Mesendoderm (in vitro differentiated cells): ENCODE measurements around the gene ARHGAP22.
A peak's percentile ranks its signal among the peaks of the same experiment; 100 is the strongest.

Experiments used
- DNase-seq: peaks from one replicate; pipeline ENCODE4 v3.0.0; 2013
- H2AK5ac ChIP-seq: 2 replicates; pipeline ENCODE4 v1.6.1; 2013; ENCODE audit warnings: low read length, inconsistent platforms
- H2BK120ac ChIP-seq: 2 replicates; pipeline ENCODE4 v1.6.1; 2013; ENCODE audit warnings: low read depth, mild to moderate bottlenecking, low read length, moderate library complexity, mixed read lengths
- H2BK15ac ChIP-seq: replicated peaks from 2 replicates; pipeline ENCODE4 v1.6.1; 2013; ENCODE audit warnings: low read depth, mild to moderate bottlenecking, moderate library complexity
- H2BK5ac ChIP-seq: 2 replicates; pipeline ENCODE4 v1.6.1; 2013; ENCODE audit warnings: low read length, inconsistent platforms
- H3K18ac ChIP-seq: 2 replicates; pipeline ENCODE4 v1.6.1; 2013; ENCODE audit warnings: mild to moderate bottlenecking, low read length, mixed read lengths
- H3K23ac ChIP-seq: one replicate; pipeline ENCODE4 v1.6.1; 2013; ENCODE audit warnings: low read length
- H3K27ac ChIP-seq: 2 replicates; pipeline ENCODE4 v1.5.1; 2013; ENCODE audit warnings: low read depth, mild to moderate bottlenecking, inconsistent platforms, low read length, moderate library complexity
- H3K27me3 ChIP-seq: 2 replicates; pipeline ENCODE4 v1.6.1; 2013; ENCODE audit warnings: low read length, control low read depth, mild to moderate bottlenecking, inconsistent platforms; ENCODE audit not compliant: insufficient read depth, poor library complexity
- H3K36me3 ChIP-seq: 2 replicates; pipeline ENCODE4 v1.6.1; 2013; ENCODE audit warnings: low read length, inconsistent platforms; ENCODE audit not compliant: control insufficient read depth, insufficient read depth
- H3K4ac ChIP-seq: one replicate; pipeline ENCODE4 v1.6.1; 2013; ENCODE audit warnings: low read depth, mild to moderate bottlenecking, low read length, moderate library complexity
- H3K4me1 ChIP-seq: 2 replicates; pipeline ENCODE4 v1.6.1; 2013; ENCODE audit warnings: low read depth, low read length, inconsistent platforms; ENCODE audit not compliant: control insufficient read depth
- H3K4me2 ChIP-seq: 2 replicates; pipeline ENCODE4 v1.6.1; 2013; ENCODE audit warnings: low read length
- H3K4me3 ChIP-seq: 2 replicates; pipeline ENCODE4 v1.5.1; 2013; ENCODE audit warnings: mild to moderate bottlenecking, low read length
- H3K56ac ChIP-seq: one replicate; pipeline ENCODE4 v1.6.1; 2013; ENCODE audit warnings: low read length
- H3K79me1 ChIP-seq: 2 replicates; pipeline ENCODE4 v1.6.1; 2013; ENCODE audit warnings: low read length, inconsistent platforms
- H3K79me2 ChIP-seq: 2 replicates; pipeline ENCODE4 v1.6.1; 2013; ENCODE audit warnings: mild to moderate bottlenecking, low read length; ENCODE audit not compliant: control insufficient read depth, insufficient read depth
- H3K9ac ChIP-seq: 2 replicates; pipeline ENCODE4 v1.6.1; 2013; ENCODE audit warnings: low read length, inconsistent platforms
- H4K5ac ChIP-seq: one replicate; pipeline ENCODE4 v1.6.1; 2013; ENCODE audit warnings: low read length
- H4K8ac ChIP-seq: one replicate; pipeline ENCODE4 v1.6.1; 2013; ENCODE audit warnings: low read depth, mild to moderate bottlenecking, control low read depth, low read length, moderate library complexity
- WGBS: extraction: QIAGEN DNeasy Blood & Tissue Kit; methylation state at CpG from one replicate; pipeline ENCODE4 v1.1.7; 2013; ENCODE audit warnings: low lambda C conversion rate, missing lambda C conversion rate; ENCODE audit not compliant: insufficient coverage; ENCODE audit errors: extremely low coverage; 5-methylcytosine and 5-hydroxymethylcytosine counted together

The ARHGAP22 gene

GRCh38 chr10:48496831-48497779, 107.8 kb downstream of the ARHGAP22 start:
- Histone ChIP-seq H3K4me3 (no peak overlapping the region), H2BK120ac (no peak overlapping the region), H4K5ac (no peak overlapping the region), H3K56ac (no peak overlapping the region), H3K36me3 (no peaks in the 10 kb centered on the region), H3K4ac (no peak overlapping the region), H3K79me1 (no peaks in the 10 kb centered on the region), H2BK15ac (no peak overlapping the region), H3K4me2 (no peak overlapping the region), H3K23ac (no peak overlapping the region), H3K79me2 (no peaks in the 10 kb centered on the region), H3K9ac (no peak overlapping the region), H3K27me3 (no peaks in the 10 kb centered on the region), H4K8ac (no peak overlapping the region), H2AK5ac (no peak overlapping the region), H3K4me1 (no peaks in the 10 kb centered on the region), H3K18ac (no peak overlapping the region), H2BK5ac (no peak overlapping the region), H3K27ac (no peak overlapping the region)
- WGBS: no CpG with 5 or more reads among the region's 12 CpGs
- no peak for DNase-seq

GRCh38 chr10:48496105-48496830, 108.6 kb downstream of the ARHGAP22 start:
- Histone ChIP-seq H3K79me1 (no peaks in the 10 kb centered on the region), H2AK5ac (no peak overlapping the region), H4K5ac (no peak overlapping the region), H3K56ac (no peak overlapping the region), H3K9ac (no peak overlapping the region), H3K23ac (no peak overlapping the region), H3K36me3 (no peaks in the 10 kb centered on the region), H3K18ac (no peak overlapping the region), H2BK120ac (no peak overlapping the region), H3K27ac (no peak overlapping the region), H2BK15ac (no peak overlapping the region), H3K4ac (no peak overlapping the region), H3K4me2 (no peak overlapping the region), H3K27me3 (no peaks in the 10 kb centered on the region), H3K4me1 (no peaks in the 10 kb centered on the region), H3K79me2 (no peaks in the 10 kb centered on the region), H2BK5ac (no peak overlapping the region), H3K4me3 (no peak overlapping the region), H4K8ac (no peak overlapping the region)
- DNase-seq: no peak
- no CpG with 5 or more reads among the region's 10 CpGs for WGBS

GRCh38 chr10:48495282-48496045, 109.4 kb downstream of the ARHGAP22 start:
- no peak for DNase-seq
- no peak overlapping the region for H3K18ac ChIP-seq
- no peak overlapping the region for H4K5ac ChIP-seq
- no peaks in the 10 kb centered on the region for H3K79me1 ChIP-seq
- H3K56ac ChIP-seq: no peak overlapping the region
- WGBS: no CpG with 5 or more reads among the region's 11 CpGs
- H3K23ac ChIP-seq: no peak overlapping the region
- no peak overlapping the region for H3K4me3 ChIP-seq
- H2BK120ac ChIP-seq: no peak overlapping the region
- H3K9ac ChIP-seq: no peak overlapping the region
- no peak overlapping the region for H2BK5ac ChIP-seq
- H3K4ac ChIP-seq: no peak overlapping the region
- H4K8ac ChIP-seq: no peak overlapping the region
- no peak overlapping the region for H2BK15ac ChIP-seq
- no peaks in the 10 kb centered on the region for H3K36me3 ChIP-seq
- H3K27ac ChIP-seq: no peak overlapping the region
- H2AK5ac ChIP-seq: no peak overlapping the region
- H3K4me1 ChIP-seq: no peaks in the 10 kb centered on the region
- no peaks in the 10 kb centered on the region for H3K79me2 ChIP-seq
- no peak overlapping the region for H3K4me2 ChIP-seq
- H3K27me3 ChIP-seq: no peaks in the 10 kb centered on the region

- H3K4ac ChIP-seq: no peak overlapping the region
- H2BK5ac ChIP-seq: no peak overlapping the region
- no peaks in the 10 kb centered on the region for H3K36me3 ChIP-seq
- no peak overlapping the region for H3K56ac ChIP-seq
- H3K79me1 ChIP-seq: no peaks in the 10 kb centered on the region
- no peak overlapping the region for H3K18ac ChIP-seq
- no peak overlapping the region for H4K8ac ChIP-seq
- H4K5ac ChIP-seq: no peak overlapping the region
- H2BK15ac ChIP-seq: no peak overlapping the region
- no peaks in the 10 kb centered on the region for H3K27me3 ChIP-seq
- no peak overlapping the region for H3K4me2 ChIP-seq
- no peak overlapping the region for H3K4me3 ChIP-seq
- DNase-seq: no peak
- H2AK5ac ChIP-seq: no peak overlapping the region
- WGBS: no CpG with 5 or more reads among the region's 5 CpGs
- H3K4me1 ChIP-seq: no peaks in the 10 kb centered on the region
- H3K27ac ChIP-seq: no peak overlapping the region
- H3K9ac ChIP-seq: no peak overlapping the region
- no peak overlapping the region for H2BK120ac ChIP-seq
- H3K79me2 ChIP-seq: no peaks in the 10 kb centered on the region
- no peak overlapping the region for H3K23ac ChIP-seq
Measured at GRCh38 chr10:48494611-48495010, 110.3 kb downstream of the ARHGAP22 start.

- Histone ChIP-seq H3K4ac (no peak overlapping the region), H2BK120ac (no peak overlapping the region), H4K5ac (no peak overlapping the region), H3K18ac (no peak overlapping the region), H2BK15ac (no peak overlapping the region), H3K79me1 (no peaks in the 10 kb centered on the region), H3K27me3 (no peaks in the 10 kb centered on the region), H3K4me1 (no peaks in the 10 kb centered on the region), H2AK5ac (no peak overlapping the region), H3K56ac (no peak overlapping the region), H3K4me3 (no peak overlapping the region), H3K23ac (no peak overlapping the region), H2BK5ac (no peak overlapping the region), H4K8ac (no peak overlapping the region), H3K9ac (no peak overlapping the region), H3K36me3 (no peaks in the 10 kb centered on the region), H3K27ac (no peak overlapping the region), H3K4me2 (no peak overlapping the region), H3K79me2 (no peaks in the 10 kb centered on the region)
- DNase-seq: peak; percentile 46
- WGBS: no CpG with 5 or more reads among the region's 8 CpGs
Measured at GRCh38 chr10:48494073-48494472, 110.8 kb downstream of the ARHGAP22 start.
